Testis (tissue), 2 donors: ENCODE data around the gene KLHL7.

Experiments used
- POLR2A ChIP-seq: fragments of 450-650 bp; IDR thresholded peaks from one replicate; pipeline ENCODE4 v1.6.1; 2017; ENCODE audit warnings: antibody characterized with exemption, mild to moderate bottlenecking, moderate library complexity
- TF ChIP-seq, protein P1 (sequence below), 3 experiments: fragments of 450-650 bp in 2 of 3; fragments of 200-600 bp in 1 of 3; sonication (generic) in 1 of 3; IDR thresholded peaks; one replicate each; pipeline ENCODE4 v1.5.1; 2016 to 2019; ENCODE audit warnings: antibody characterized with exemption in 3 of 3, mild to moderate bottlenecking in 2 of 3, moderate library complexity in 1 of 3

DNA sequence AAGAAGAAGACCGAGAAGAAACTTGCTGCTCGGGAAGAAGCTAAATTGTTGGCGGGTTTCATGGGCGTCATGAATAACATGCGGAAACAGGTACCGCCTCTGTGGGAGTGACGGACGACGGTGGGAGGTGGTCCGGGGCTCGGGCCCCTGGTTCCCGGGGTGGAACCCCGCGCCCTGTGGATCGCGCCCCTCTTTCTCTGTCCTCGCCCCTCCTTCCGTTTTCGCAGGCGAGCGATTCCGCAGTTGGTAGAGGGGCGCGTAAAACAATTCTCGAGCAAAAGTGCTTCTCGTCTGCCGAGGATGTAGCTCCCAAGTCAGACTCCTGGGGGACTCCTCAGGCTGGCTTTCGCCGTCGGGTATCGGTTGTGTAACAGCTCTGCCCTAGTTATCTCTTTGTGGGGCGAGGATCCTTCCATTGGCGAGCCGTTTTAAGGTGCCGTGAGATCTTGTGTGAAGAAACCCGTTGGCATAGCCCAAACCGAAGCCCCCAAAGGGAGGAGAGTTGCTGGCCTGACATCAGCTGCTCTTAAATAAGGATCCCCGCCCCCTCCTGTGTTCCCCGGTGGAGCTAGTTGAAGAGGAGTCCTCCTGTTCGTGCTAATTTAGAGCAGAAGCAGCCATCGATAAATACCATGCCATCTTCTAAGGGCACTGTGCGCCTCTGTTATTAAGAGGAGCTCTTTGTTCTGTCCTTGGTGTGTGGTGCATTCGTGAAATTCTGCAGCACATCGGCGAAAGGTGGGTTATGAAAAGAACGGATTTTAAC lies 655 bp downstream of the KLHL7 start:
- TF ChIP-seq, protein P1, sequence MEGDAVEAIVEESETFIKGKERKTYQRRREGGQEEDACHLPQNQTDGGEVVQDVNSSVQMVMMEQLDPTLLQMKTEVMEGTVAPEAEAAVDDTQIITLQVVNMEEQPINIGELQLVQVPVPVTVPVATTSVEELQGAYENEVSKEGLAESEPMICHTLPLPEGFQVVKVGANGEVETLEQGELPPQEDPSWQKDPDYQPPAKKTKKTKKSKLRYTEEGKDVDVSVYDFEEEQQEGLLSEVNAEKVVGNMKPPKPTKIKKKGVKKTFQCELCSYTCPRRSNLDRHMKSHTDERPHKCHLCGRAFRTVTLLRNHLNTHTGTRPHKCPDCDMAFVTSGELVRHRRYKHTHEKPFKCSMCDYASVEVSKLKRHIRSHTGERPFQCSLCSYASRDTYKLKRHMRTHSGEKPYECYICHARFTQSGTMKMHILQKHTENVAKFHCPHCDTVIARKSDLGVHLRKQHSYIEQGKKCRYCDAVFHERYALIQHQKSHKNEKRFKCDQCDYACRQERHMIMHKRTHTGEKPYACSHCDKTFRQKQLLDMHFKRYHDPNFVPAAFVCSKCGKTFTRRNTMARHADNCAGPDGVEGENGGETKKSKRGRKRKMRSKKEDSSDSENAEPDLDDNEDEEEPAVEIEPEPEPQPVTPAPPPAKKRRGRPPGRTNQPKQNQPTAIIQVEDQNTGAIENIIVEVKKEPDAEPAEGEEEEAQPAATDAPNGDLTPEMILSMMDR (IDR thresholded peaks at IDR 0.05) = no peak
- TF ChIP-seq POLR2A = no peak
